ENCODE measurements around the gene RALGAPA1. TPM values are rescaled to one million over a fixed set of nuclear protein-coding genes. Genes with fewer than 3 reads are reported as not detected.

Gene RALGAPA1
- 21.7 and 35.6 TPM in 2 replicates for total RNA-seq

DNA sequence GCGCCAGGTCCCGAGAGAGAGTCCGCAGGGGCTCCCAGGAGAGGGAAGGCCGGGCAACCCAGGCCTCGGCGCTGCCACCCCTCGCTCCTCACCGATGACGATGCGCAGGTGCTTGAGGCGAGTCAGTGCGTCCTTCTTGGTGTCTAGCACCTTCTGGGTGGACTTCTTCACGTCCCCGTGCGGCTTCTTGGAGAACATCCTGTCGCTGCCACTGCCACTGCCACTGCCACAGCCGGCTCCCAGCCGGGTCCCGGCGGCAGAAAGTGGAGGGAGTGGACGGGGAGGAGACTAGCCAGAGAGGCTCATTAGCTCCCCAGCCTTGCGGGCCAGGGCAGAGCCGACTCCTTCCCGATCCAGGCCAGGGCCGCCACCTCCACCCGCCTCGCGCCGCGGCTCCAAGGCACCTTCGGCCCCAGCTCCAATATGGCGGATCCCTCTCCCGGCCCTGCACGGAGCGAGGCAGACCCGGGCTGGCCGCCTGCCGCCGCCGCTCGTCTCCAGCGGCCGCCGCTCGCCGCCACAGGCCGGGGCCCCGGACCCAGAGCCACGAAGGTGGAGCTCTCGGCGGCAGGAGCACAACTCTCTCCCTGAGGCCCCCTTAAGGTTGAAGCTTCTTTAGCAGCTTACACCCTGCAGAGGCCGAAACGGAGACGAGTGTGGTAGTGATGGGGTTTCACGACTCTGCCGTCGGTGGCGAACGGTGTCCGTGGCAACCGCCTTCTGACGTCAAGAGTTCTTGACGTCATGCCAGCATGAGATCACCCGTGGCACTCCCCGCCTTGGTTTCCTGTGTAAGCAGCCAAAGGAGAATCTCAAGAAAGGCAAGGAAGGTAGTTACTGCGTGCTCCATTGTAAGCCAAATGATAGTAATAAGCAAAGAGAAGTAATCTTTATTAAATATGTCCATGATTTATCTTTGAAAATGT, at the start of gene RALGAPA1:
TSS of gene RALGAPA1 (minus strand) at position 658 of the 926 bp plus-strand sequence. CDS start at position 198, 460 bp downstream.

DNA sequence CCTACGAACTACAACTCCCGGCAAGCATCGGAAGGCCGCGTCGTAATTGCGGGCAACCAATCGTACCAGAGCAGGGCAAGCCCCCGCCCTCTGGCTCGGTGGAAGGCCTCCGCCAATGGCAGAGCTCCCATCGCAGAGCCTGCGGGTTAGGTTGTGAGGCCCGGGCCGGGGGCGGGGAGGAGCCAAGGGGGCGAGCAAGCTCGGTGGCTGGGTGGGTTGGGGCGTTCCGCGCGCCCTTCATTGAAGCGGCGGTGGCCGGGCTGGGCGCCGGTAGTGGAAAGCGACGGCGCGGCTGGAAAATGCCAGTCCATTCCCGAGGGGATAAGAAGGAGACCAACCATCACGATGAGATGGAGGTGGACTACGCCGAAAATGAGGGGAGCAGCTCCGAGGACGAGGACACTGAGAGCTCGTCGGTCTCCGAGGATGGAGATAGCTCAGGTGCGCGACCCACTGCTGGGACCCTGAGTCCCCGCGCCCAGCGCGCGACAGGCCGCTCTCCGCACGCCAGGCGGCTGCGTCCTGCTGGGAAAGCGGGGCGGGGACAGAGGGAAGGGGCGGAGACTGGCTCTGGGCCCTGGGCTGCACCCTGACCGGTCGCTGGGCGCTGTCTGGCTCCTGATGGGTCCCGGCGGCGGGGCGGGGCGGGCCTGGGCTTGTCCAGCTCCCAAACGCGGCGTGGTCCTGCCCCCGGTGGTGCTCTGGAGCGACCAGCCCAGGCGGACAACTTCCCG, 17.3 kb upstream of the RALGAPA1 start, which contains the start of gene BRMS1L:
TSS of gene BRMS1L (plus strand) at position 121 of the 734 bp plus-strand sequence. CDS start at position 300, 179 bp downstream.

DNA sequence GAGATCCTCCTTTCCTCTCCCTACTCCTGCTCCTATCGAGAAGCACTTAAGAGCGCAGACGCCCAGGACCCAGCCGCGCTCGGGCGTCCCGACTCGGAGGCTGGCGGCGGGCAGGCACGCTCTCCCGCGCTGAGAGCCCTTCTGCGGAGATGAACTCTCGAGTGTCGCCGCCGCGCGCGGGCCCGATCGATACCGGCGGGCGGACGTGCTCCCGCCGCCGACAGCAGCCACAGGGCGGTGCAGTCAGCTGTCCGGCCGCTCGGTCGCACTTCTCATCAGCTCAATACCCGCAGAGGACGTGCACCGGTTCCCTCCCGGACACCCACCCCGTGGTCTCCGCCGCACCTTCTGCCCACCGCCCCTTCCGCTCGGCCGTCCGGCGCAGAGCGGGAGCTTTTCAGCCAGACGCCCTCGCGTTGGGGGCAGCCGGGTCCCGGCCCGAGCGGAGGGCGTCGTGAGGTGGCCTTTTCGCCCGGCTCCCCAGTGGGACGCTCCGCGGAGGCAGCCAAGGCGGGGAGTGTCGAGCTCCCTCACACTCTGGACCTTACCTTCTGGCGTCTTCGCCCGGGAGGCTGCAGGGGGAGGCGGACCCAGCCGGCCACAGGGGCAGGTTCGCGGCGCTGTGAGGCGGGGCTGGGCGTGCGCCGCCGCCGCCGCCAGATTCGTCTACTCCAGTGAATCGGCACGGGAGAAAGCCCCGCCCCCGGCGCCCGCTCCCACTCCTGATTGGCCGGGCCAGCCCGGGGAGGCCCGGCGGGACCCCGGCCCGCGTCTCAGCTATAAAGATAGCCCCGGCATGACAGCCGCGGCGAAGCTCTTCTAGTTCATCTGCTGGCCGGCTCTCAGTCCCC, 275.5 kb downstream of the RALGAPA1 start, which contains the start of gene INSM2:
TSS of gene INSM2 (plus strand) at position 808 of the 851 bp plus-strand sequence. CDS start 89 bp downstream, outside the sequence.

Small RNA genes lying within 50 kb of the gene (small RNA-seq; reads per million reads assigned to genes)
- not detected for gene RF00322 (ENCODE audit: low replicate concordance)

Other genes with a start within 250 kb of the RALGAPA1 start
- gene BRMS1L, start 17.0 kb upstream of the RALGAPA1 start, total RNA-seq: 2.8 and 3.7 TPM in 2 replicates